Sigmoid colon (tissue), 7 donors: ENCODE data around the gene ATP9A. TPM values are rescaled to one million over a fixed set of nuclear protein-coding genes. Genes with fewer than 3 reads are reported as not detected.

ENCODE experiments used
- DNase-seq: peaks from one replicate; pipeline ENCODE4 v3.0.0-alpha.2; 2019
- H3K27ac ChIP-seq, 4 donors: fragments of 200-600 bp; sonication (generic); one replicate each; pipeline ENCODE4 v1.5.1; 2016 to 2019; ENCODE audit warnings: mild to moderate bottlenecking in 1 of 4
- H3K27me3 ChIP-seq, 3 donors: fragments of 200-600 bp; sonication (generic); one replicate each; pipeline ENCODE4 v1.5.1; 2019; ENCODE audit warnings: mild to moderate bottlenecking in 1 of 3
- H3K36me3 ChIP-seq, 4 donors: fragments of 200-600 bp; sonication (generic); one replicate each; pipeline ENCODE4 v1.5.1; 2016 to 2019
- H3K4me1 ChIP-seq, 4 donors: fragments of 200-600 bp; sonication (generic); one replicate each; pipeline ENCODE4 v1.5.1; 2017 to 2019
- H3K4me3 ChIP-seq, 4 donors: fragments of 200-600 bp; sonication (generic); one replicate each; pipeline ENCODE4 v1.5.1; 2017 to 2019; ENCODE audit warnings: mild to moderate bottlenecking in 2 of 4, moderate library complexity in 1 of 4
- H3K9me3 ChIP-seq, 4 donors: fragments of 200-600 bp in 3 of 4; sonication (generic) in 3 of 4; one replicate each; pipeline versions ENCODE4 v1.5.1 to v1.6.1; 2013 to 2019
- EP300 ChIP-seq, 4 donors: sonication (generic); formaldehyde crosslinking; IDR thresholded peaks; one replicate each; pipeline ENCODE4 v1.6.1; 2017; ENCODE audit warnings: antibody characterized with exemption in 4 of 4
- POLR2A ChIP-seq, 2 donors: fragments of 450-650 bp; IDR thresholded peaks; one replicate each; pipeline ENCODE4 v1.6.1; 2016; ENCODE audit warnings: antibody characterized with exemption in 2 of 2, mild to moderate bottlenecking in 2 of 2, moderate library complexity in 2 of 2
- POLR2AphosphoS5 ChIP-seq, 4 donors: sonication (generic); formaldehyde crosslinking; IDR thresholded peaks; one replicate each; pipeline ENCODE4 v1.6.1; 2017; ENCODE audit warnings: antibody characterized with exemption in 4 of 4
- WGBS, 2 donors: extraction: QIAGEN DNeasy Blood & Tissue Kit; methylation state at CpG; one replicate each; pipeline ENCODE4 v1.1.7; 2013; 5-methylcytosine and 5-hydroxymethylcytosine counted together
- intact Hi-C: fragments of 100-400 bp; cut with DNase I; formaldehyde crosslinking; loops from one replicate; pipeline ENCODE4 v1.15.1; 2023
- polyA plus RNA-seq, 3 donors: library from polyadenylated mRNA; stranded (reverse); fragments of 200-250 nt; gene quantifications; one replicate each; pipeline ENCODE4 v1.2.3, GENCODE V29; 2013
- total RNA-seq, 4 donors: library from RNA; depleted of rRNA; stranded (reverse); fragments of >200 nt; gene quantifications; one replicate each; pipeline ENCODE4 v1.1.0, GENCODE V29; 2016
- TF ChIP-seq, protein P1 (sequence below), 4 experiments: fragments of 450-650 bp in 3 of 4; fragments of 200-600 bp in 1 of 4; IDR thresholded peaks; one replicate each; pipeline ENCODE4 v1.5.1; 2016 to 2019; ENCODE audit warnings: antibody characterized with exemption in 4 of 4, mild to moderate bottlenecking in 3 of 4, moderate library complexity in 2 of 4
- donor health status: healthy with polysubstance abuse.
- donor health status: Bipolar disorder and iron deficiency.
- donor health status: healthy.

ATP9A gene
- total and polyA plus RNA-seq, 7 donors, result 4.2 to 34.8 (median 31.0) TPM

DNA sequence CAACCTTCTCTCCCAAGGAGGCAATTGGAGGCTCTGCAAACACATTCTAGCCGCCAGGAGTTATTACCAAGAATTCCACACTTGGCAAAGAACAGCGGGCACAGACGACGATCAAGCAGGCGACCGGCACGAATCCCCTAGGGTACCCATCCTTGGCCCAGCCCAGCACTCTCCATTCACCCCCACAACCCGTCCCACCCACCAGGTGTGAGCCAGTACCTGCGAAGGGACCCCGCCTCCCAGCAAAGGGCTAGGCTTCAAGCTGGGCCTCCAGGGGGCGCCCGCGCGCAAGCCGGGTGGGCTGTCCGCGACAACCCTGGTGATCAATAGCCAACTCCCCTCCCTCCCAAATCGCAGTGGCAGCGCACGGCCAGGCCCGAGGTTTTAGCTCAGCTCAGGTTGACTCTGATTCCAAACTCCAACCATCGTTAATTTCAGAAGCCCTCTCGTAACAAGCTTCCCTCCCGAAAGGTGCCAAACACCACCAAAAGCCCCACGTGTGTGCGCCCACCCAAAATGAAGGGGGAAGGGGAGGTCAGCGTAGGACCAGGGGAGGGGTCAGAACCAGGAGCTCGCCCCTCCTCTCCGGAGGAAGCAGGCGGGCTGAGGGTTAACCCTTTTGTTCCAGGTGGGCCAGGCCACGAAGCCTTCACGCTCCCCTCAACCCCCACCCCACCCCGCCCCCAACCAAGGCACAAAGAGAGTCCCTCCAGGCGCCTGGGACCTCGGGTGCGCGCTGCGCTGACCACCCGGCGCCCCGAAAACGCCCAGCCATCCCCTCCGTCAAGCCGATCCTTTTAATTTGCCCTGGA is 32.1 kb upstream of the ATP9A start:
- H3K27ac ChIP-seq, result no peak overlapping the region
- H3K36me3 ChIP-seq, result no peaks in the 10 kb centered on the region
- peaks cover 0 to 30% (median 24%) of the 10 kb centered on the region in 4 donors for H3K4me1 ChIP-seq
- WGBS, 2 donors, result 1% methylated on average over 44 of the region's 44 CpGs
- TF ChIP-seq EP300 (IDR thresholded peaks at IDR 0.05) (no peak), POLR2AphosphoS5 (IDR thresholded peaks at IDR 0.05) (no peak)
- TF ChIP-seq, protein P1, sequence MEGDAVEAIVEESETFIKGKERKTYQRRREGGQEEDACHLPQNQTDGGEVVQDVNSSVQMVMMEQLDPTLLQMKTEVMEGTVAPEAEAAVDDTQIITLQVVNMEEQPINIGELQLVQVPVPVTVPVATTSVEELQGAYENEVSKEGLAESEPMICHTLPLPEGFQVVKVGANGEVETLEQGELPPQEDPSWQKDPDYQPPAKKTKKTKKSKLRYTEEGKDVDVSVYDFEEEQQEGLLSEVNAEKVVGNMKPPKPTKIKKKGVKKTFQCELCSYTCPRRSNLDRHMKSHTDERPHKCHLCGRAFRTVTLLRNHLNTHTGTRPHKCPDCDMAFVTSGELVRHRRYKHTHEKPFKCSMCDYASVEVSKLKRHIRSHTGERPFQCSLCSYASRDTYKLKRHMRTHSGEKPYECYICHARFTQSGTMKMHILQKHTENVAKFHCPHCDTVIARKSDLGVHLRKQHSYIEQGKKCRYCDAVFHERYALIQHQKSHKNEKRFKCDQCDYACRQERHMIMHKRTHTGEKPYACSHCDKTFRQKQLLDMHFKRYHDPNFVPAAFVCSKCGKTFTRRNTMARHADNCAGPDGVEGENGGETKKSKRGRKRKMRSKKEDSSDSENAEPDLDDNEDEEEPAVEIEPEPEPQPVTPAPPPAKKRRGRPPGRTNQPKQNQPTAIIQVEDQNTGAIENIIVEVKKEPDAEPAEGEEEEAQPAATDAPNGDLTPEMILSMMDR (IDR thresholded peaks at IDR 0.05), result peak; percentile 23 to 60 (median 48)
- H3K4me3 ChIP-seq, result peak overlapping the region in 3 of 4 donors; percentile 28 to 45 (median 42)
- intact Hi-C loops, result no loop called here
- no peaks in the 10 kb centered on the region for H3K9me3 ChIP-seq
- H3K27me3 ChIP-seq, result peaks cover 19 to 54% (median 41%) of the 10 kb centered on the region in 3 donors
- DNase-seq, result no peak

DNA sequence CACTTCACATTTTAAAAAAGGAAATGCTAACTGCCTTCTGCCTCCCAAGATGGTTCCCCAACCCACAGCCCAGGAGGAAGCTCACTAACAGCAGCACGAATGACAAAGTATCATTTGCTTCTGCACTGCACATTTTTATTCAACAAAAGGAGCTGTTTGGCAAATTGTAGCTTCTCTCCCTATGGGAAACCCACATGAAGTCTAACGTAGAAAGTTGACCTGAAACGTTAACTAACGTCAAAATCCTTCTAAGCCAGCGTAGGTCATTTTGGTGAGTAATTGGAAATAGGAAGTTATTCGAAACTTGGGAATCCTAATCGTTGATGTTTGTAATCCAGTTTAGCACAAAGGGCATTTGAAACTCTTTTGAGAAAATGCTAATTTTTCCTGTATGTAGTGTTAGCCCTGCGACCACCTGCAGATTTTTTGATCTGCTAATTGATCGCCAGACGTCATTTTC is 31.2 kb upstream of the ATP9A start:
- Histone ChIP-seq H3K27me3 (peaks cover 19 to 54% (median 41%) of the 10 kb centered on the region in 3 donors), H3K36me3 (no peaks in the 10 kb centered on the region), H3K27ac (no peak overlapping the region), H3K9me3 (no peaks in the 10 kb centered on the region), H3K4me3 (no peak overlapping the region), H3K4me1 (peaks cover 0 to 30% (median 24%) of the 10 kb centered on the region in 4 donors)
- TF ChIP-seq POLR2AphosphoS5 (IDR thresholded peaks at IDR 0.05) (no peak), EP300 (IDR thresholded peaks at IDR 0.05) (no peak), POLR2A (IDR thresholded peaks at IDR 0.05) (no peak)
- 36 to 60% methylated on average over 10 of the region's 10 CpGs for WGBS, 2 donors
- no peak for DNase-seq
- intact Hi-C loops, result no loop called here

DNA sequence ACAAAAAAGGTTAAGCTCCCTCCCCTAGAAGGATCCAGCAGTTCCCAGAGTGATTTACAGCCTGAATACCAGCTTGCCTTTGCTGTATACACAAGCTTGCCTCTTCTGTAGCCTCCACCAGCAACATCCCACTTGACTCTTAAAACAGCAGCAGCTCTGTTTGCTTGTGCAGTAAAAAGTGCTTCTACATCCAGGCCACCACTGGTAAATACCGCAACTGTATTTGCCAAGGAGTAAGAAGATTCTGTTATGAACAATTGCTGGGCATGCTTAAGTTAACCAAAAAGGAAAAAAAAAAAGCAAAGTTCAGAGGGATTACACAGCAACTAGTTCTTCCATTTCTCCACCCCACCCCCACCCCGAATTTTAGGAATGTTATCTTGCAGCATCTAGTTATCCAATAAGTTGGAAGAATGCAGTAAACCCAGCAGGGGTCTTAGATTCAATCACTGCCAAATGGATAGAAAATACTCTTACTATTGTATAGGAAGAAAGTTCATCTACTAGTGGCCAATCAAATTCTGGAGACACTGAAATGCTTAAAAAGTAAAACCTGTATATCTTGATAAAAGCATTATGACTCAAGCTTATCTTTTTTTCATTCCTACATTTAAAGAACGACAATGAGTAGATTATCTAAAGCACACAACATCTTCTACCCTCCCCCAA is 29.3 kb upstream of the ATP9A start:
- TF ChIP-seq POLR2AphosphoS5 (IDR thresholded peaks at IDR 0.05) (no peak), EP300 (IDR thresholded peaks at IDR 0.05) (no peak), POLR2A (IDR thresholded peaks at IDR 0.05) (no peak)
- TF ChIP-seq, protein P1 (IDR thresholded peaks at IDR 0.05), result no peak
- 44 to 50% methylated on average over 3 of the region's 3 CpGs for WGBS, 2 donors

DNA sequence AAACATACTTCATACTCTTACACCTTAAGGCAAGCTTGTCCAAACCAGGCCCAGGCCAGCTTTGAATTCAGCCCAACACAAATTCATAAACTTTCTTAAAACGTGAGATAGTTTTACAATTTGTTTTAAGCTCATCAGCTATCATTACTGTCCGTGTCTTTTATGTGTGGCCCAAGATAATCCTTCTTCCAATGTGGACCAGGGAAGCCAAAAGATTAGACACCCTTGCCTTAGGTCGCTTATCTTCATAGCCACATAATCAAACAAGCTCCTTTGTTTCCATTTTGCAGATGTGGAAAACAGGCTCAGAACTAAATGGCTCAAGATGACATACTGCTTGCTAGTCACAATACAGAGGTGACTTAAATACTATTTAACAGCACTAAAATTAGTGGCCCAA is 28.1 kb upstream of the ATP9A start:
- no peak overlapping the region for H3K27ac ChIP-seq
- no peak overlapping the region for H3K4me3 ChIP-seq
- WGBS, 2 donors, result 85 to 87% methylated on average over 3 of the region's 3 CpGs
- intact Hi-C loops, result no loop called here
- no peak for DNase-seq
- H3K36me3 ChIP-seq, result no peaks in the 10 kb centered on the region
- H3K9me3 ChIP-seq, result no peaks in the 10 kb centered on the region
- H3K27me3 ChIP-seq, result peaks cover 11 to 38% (median 29%) of the 10 kb centered on the region in 3 donors
- no peak for TF ChIP-seq EP300 (IDR thresholded peaks at IDR 0.05)
- peaks cover 0 to 22% (median 15%) of the 10 kb centered on the region in 4 donors for H3K4me1 ChIP-seq

More for the DNA sequence above, 29.3 kb upstream of the ATP9A start:
- H3K9me3 ChIP-seq, result no peaks in the 10 kb centered on the region
- H3K4me1 ChIP-seq, result peaks cover 0 to 30% (median 24%) of the 10 kb centered on the region in 4 donors
- no peak for DNase-seq
- peaks cover 19 to 49% (median 41%) of the 10 kb centered on the region in 3 donors for H3K27me3 ChIP-seq
- no peak overlapping the region for H3K4me3 ChIP-seq
- intact Hi-C loops, result no loop called here
- no peak overlapping the region for H3K27ac ChIP-seq
- no peaks in the 10 kb centered on the region for H3K36me3 ChIP-seq

DNA sequence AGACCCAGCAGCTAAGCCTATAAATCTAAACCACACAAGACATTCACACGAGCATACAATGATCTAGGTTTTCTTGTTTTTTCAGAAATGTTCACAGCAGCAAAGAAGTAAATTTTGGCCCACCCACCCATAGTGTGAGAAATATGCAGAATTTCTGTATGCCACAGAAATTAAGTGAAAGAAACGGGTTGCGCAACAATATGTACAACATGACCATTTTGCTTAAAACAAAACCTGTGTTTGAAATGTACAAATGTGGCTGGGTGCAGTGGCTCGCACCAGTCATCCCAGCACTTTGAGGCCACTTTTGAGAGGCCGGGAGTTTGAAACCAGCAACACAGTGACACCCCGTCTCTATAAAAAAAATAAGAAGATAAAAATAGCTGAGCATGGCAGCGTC is 24.8 kb upstream of the ATP9A start:
- intact Hi-C loops, result no loop called here
- H3K36me3 ChIP-seq, result no peaks in the 10 kb centered on the region
- no peak overlapping the region for H3K27ac ChIP-seq
- H3K27me3 ChIP-seq, result peaks cover 0 to 4% (median 0%) of the 10 kb centered on the region in 3 donors
- TF ChIP-seq POLR2AphosphoS5 (IDR thresholded peaks at IDR 0.05), result no peak
- TF ChIP-seq POLR2A (IDR thresholded peaks at IDR 0.05), result no peak
- TF ChIP-seq, protein P1 (IDR thresholded peaks at IDR 0.05), result no peak
- TF ChIP-seq EP300 (IDR thresholded peaks at IDR 0.05), result no peak
- no peak overlapping the region for H3K4me3 ChIP-seq
- H3K4me1 ChIP-seq, result peaks cover 0 to 6% (median 0%) of the 10 kb centered on the region in 4 donors
- WGBS, 2 donors, result 91 to 94% methylated on average over 7 of the region's 7 CpGs
- H3K9me3 ChIP-seq, result no peaks in the 10 kb centered on the region
- DNase-seq, result no peak
